Measurements from ENCODE around the gene SLC6A16.

Gene SLC6A16

GRCh38 chr19:49264258-49264657, 60.7 kb downstream of the SLC6A16 start:
- no peak for DNase-seq

- no peak for DNase-seq
Measured at GRCh38 chr19:49261602-49262001, 63.4 kb downstream of the SLC6A16 start.

- no peak for DNase-seq
Measured at GRCh38 chr19:49256691-49257090, 68.3 kb downstream of the SLC6A16 start.

- no peak for DNase-seq
Measured at GRCh38 chr19:49255674-49256073, 69.3 kb downstream of the SLC6A16 start.

DNA sequence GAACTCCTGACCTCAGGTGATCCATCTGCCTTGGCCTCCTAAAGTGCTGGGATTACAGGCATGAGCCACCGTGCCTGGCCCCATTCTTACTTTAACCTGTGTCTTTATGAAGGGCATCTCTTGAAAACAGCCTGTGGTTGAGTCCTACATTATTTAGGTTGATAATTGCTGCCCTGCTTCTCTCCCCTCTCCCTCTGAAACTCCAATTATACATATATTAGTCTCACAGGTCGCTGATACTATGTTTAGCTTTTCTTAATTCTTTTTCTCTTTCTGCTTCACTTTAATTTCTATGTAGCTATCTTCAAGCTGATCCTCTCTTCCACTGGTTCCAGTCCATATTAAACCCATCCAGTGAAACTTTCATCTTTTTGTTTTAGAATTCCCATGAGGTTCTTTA, 75.1 kb downstream of the SLC6A16 start:
- no peak for DNase-seq

DNA sequence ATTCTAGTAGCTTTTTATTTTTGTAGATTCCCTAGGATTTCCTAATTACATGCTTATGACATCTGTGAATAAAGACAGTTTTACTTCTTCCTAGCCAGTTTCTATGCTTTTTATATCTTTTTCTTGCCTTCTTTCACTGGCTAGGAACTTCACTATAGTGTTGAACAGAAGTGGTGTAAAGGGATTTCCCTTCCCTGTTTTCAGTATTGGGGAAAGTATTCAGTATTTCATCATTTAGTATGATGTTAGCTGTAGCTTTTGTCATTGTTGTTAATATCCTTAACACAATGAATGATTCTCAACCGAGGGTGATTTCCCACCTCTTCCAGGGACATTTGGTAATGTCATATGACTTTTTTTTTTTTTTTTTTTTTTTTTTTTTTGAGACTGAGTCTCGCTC, 77.3 kb downstream of the SLC6A16 start:
- DNase-seq = no peak

- no peak for DNase-seq
Measured at GRCh38 chr19:49244256-49244655, 80.7 kb downstream of the SLC6A16 start.

DNA sequence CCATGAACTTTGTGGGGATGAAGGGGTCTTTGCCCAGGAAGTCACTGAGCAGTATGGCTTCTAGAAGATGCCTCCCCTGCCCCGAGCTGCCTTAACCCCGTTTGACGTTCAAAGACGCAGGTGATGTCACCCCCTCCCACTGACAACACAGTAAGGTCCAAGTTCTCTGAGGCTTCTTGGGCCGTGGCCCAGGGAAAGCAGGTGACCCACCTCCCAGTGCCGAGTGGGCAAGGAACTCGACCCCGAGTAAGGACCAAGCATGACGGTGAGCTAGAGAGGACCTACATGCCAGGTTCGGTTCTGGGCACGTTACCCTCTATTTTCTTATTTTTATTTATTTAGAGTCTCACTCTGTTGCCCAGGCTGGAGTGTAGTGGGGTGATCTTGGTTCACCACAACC, 81.3 kb downstream of the SLC6A16 start:
- no peak for DNase-seq

DNA sequence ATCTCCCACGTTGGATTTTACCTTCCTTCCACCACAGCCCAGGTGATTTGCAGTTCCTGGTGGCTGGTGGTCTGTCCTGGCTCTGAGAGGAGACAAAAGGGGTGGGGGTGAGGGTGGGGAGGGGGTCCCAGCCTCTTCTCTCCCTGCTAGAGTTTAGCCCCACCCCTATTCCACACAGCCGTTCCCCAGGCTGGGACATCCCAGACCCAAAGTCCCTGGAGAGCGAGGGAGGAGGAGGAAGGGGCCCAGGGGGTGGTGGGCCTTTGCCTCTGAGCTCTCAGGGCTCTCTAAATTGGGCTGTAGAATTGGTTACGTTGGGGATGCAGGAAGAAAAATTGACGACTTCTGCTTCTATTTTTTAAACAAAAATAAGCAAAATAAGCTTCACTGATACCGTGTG, 81.9 kb downstream of the SLC6A16 start:
- DNase-seq = no peak

GRCh38 chr19:49241769-49242168, 83.2 kb downstream of the SLC6A16 start:
- DNase-seq = no peak

Measured in CD4-positive, alpha-beta T cell treated with Interleukin-17A for 4 hours (primary cell).